ENCODE data around the gene LILRB1.

DNA sequence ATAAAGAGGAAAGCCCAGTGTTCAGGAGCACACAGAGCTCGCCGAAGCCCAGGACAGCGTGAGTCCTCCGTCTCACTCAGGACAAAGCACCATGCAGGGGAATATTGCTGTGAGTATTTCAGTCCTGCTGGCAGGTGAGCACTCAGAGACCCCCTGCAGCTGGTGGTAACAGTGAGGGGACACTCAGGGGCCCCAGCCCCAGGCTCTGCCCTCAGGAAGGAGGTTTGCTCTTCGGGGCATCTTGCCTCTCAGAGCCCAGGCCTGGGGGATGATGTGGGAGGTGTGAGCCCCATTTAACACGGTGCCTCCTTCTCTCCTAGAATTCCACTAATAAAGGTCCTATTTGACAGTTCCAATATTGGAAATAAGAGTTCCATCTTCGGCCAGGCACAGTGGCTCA, 22.1 kb upstream of the LILRB1 start:
- TF ChIP-seq, protein P1, sequence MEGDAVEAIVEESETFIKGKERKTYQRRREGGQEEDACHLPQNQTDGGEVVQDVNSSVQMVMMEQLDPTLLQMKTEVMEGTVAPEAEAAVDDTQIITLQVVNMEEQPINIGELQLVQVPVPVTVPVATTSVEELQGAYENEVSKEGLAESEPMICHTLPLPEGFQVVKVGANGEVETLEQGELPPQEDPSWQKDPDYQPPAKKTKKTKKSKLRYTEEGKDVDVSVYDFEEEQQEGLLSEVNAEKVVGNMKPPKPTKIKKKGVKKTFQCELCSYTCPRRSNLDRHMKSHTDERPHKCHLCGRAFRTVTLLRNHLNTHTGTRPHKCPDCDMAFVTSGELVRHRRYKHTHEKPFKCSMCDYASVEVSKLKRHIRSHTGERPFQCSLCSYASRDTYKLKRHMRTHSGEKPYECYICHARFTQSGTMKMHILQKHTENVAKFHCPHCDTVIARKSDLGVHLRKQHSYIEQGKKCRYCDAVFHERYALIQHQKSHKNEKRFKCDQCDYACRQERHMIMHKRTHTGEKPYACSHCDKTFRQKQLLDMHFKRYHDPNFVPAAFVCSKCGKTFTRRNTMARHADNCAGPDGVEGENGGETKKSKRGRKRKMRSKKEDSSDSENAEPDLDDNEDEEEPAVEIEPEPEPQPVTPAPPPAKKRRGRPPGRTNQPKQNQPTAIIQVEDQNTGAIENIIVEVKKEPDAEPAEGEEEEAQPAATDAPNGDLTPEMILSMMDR (IDR thresholded peaks at IDR 0.05; ENCODE audit: low read length) = no peak
- no peak for TF ChIP-seq EZH2 (IDR thresholded peaks at IDR 0.05; ENCODE audit: borderline replicate concordance, low read length)
